NCI-H2171 (cell line): Measurements from ENCODE around the gene PLIN3.
A peak's percentile ranks its signal among the peaks of the same experiment; 100 is the strongest.
"Not testable (repeated sequence)": the region's sequence is repeated elsewhere in the genome, so short reads cannot be mapped to it uniquely, and the experiment has no call there.

Experiments
- DNase-seq: peaks from one replicate; lab custom pipeline; 2025; lab: John Stamatoyannopoulos, UW

Gene PLIN3

DNA sequence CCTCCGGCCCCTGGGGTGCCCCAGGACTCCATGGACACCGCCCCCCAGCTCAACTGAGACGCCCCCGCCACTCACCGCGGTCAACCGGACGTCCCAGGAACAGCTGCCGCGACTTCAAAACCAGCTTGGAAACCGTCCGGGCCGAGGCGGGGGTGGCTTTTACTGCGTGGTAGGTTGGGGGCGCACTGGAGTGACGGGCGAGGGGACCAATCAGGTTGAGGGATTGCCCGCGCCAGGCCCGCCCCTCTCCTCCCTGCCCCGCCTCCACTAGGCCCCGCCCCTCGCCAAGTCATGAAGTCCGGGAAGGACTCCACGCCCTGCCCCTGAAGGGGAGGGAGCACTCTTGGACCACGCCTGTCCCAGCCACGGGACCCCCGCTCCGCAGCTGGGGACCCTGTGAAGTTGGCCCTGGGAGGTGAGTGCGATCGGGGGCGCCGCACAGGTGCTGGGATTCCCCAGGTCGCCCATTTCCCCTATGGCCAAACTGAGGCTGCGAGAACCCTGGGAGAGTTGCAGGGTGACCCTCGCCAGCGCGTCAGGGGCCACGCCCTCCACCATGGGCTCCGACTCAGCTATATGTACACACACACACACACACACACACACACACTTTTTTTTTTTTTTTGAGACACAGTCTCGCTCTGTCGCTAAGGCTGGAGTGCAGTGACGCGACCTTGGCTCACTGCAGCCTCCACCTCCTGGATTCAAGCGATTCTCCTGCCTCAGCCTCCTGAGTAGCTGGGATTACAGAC, at the start of gene PLIN3:
TSS of gene PLIN3 (minus strand) at position 134 of the 752 bp plus-strand sequence. CDS start 6,273 bp downstream, outside the sequence.
- peak; percentile 62 for DNase-seq

DNA sequence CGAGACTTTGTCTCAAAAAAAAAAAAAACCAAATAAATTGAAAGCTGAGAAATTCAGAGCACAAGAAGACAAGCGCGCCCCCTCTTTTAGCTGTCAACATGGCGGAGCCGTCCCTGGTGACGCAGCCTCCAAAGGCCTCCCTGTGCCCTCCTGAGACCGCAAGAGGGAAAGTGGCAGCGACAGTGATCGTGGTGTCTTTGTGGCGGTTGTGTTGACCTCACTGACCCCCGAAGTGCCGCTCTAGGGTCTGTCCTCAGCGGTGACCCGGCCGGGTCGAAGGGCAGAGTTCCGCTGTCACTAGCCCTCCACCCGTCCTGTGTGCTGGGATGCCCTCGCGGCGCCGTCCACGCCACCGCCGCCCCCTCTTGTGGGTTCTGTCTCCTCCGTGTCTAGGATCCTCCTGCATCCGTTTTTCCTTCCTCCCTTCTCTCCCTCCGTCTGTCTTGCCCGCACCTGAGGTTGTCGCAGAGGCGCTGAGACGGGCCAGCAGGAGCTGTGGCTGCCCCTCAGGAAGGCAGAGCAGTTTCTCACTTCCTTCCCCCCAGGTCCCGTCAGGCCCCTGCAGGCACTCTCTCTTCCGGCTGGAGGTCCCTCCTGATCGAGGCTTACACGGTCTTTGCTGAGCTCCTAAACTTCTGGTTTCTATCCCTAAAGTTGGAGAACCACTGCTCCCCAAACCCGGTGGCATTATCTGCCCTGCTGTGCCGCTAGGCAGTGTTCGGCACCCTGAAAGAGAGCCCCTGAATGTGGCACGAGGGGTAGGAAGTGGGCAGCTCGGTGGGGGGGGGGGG, 49.0 kb upstream of the PLIN3 start:
- DNase-seq: no peak

- no peak for DNase-seq
Measured at GRCh38 chr19:4914736-4915501, 47.5 kb upstream of the PLIN3 start.

GRCh38 chr19:4913996-4914735, 46.7 kb upstream of the PLIN3 start:
- no peak for DNase-seq

DNA sequence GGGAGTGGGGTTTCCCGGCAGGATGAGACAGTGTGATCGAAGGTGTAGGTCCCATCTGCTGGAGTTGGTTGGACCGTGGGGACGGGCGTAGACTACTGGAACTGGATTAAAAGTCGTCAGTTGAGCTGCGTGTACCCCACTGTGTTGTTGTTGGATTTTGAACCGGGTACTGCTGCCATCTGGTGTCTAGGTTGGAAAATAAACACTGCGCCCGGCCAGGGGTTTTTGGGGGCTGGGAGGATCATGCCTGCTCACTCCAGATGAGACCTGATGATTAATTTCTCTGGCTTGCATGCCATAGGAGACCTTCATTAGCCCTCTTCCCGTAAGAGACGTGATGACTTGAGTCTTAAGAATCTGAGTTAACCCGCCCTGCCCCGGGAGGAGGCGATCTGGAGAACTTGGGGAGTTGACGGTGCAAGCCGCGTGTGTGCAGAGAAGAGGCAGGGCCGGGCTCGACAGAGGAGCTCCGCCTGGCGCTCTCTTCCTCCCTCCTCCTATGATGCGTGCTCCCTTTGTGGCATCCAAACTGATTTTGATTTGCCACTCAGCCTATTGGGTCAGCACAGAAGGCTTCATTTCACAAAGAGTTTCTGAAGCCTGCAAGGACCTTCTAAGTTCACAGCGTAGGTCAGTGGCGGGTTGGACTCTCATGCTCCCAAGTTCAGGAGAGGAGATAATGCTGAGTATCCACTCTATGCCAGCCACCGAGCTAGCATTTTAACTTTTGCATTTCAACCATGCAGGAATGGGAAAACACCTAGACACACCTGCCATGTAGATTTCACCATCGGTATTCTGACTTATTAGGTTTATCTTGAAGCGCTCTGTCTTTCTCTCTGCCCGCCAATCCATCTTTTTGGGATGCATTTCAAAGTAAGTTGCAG, 44.6 kb upstream of the PLIN3 start:
- no peak for DNase-seq

DNA sequence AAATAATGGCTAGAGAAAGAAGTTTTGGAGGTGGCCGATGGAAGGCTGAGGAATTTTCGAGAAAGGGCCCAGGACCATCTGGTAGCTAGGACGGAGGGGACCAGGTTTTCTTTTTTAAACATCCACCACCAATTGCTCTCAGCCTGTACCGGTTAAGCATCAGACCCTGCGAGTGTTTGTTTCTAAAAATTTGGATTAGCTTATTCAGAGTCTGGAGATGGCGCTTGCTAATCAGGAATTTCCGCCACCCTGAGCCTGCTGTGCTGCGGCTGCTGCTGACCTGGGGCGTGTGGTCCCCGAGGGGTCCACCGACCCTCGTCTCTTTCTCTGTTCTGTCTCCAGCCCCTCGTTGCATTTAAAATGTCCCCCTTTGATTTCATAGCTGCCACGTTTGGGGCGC, 43.8 kb upstream of the PLIN3 start:
- no peak for DNase-seq

- no peak for DNase-seq
Measured at GRCh38 chr19:4910594-4911281, 43.3 kb upstream of the PLIN3 start.

DNA sequence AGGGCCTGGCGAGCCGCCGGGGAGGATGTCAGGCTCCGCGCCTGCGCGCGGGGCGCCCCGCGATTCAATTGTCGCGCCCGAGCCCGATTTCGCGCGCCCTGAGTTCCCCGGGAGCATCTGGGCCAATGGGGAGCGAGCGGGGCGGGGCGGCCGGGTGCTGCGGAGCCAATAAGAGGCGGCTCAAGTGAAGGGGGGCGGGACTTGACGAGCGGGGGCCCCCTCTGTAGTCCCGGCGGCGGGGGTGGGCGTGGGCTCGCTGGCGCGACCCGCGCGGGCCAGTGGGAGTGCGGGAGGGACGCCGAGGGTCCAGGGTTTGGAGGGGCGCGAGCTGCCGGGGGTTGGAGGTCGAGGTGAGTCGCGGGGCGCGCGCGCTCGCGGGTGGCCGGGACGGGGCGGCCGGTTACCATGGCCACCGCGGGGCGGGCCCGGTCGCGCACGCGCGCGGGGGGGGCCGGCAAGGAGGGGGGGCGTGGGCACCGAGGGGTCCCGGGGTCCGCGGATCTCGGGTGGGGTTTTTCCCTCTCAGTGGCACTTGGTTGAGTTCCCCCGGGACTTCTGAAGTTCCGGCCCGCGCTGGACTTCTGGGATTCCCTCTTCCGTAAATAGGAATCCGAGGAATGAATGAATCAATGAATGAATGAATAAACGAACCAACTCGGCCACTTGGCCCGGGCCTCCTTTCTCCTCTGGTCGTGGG, 42.6 kb upstream of the PLIN3 start:
- DNase-seq: peak; percentile 95

DNA sequence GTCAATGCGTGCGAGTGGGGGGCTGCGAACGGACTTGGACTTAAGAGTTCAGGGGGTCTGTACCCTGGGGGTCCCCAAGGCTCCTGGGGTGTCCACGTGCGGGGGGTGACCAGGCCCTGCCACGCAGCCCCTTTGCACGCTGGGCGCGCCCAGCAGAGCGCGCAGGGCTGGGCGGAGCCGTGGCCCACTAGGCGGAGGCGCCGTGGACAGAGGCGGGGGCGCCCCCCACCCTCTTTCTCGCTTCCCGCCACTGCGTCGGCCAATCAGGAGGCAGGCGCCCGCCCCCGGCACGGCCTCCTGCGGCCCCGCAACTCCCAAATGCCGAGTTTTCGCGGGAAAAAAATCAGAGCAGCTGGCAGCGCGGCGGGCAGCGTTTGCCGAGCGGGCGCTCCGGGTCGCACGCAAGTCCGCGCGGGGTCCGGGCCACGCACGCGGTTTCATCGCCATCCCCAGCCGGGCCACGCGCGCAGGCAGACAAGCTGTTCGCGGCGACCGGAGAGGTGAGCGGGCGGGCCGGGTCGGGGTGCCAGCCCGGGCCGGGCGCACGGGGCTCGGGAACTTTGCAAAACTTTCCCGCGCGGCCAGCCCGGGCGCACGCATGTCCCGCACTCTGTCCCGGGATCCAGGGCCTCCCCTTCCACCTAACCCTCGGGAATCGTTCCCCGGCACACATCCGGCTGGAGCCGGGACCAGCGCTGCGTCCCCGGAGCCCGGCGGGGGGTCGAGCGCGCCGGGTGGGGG, 41.9 kb upstream of the PLIN3 start, which contains the start of gene UHRF1:
TSS of gene UHRF1 (plus strand) at position 346 of the 741 bp plus-strand sequence. CDS start 1,385 bp downstream, outside the sequence.
- peak; percentile 88 for DNase-seq

DNA sequence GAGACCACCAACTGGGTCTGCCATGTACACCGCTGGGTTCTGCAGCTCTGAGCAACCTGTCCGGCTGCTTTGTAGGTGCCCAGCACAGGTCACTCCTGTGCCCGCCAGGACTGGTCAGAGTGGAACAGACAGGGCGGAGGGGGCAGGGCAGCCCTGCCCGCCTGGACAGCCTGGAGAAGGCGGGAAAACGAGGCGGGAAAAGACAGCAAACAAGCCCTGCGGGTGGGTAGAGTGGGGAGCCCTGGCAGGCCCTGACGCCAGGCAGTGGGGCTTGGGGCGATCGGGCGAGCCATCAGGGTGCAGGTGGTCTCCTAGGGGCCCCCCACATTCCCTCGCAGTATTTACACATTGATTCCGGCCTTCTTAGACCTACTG, 41.3 kb upstream of the PLIN3 start:
- DNase-seq: no peak

DNA sequence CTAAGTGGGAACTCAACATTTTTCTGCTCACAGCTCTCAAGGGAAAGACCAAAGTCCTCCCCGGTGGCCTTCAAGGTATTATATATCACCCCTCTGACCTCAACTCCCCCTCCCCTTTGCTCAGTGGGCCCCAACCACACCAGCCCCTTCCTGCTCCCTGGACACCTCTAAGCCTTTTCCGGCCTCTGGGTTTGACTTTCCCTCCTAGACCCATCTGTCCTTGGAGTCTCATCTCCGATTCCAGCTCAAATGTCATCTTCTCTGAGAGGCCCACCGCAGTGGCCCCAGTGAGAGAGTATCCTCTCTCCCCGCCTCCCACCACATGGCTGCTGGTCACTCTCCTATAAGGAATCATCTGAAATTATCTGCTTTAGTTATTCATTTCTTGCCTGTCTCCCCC, 40.9 kb upstream of the PLIN3 start:
- no peak for DNase-seq

DNA sequence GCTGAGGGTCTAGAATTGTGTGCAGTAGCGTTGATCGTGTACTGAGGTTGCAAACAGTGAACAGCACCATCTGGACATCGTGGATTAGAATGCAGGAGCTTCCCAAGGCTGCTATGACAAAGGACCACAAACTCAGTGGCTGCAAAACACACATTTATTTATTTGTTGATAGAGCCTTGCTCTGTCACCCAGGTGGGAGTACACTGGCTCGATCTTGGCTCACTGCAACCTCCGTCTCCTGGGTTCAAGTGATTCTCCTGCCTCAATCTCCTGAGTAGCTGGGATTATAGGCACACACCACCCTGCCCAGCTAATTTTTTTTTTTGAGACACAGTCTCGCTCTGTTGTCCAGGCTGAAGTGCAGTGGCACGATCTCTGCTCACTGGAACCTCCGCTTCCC, 39.5 kb upstream of the PLIN3 start:
- no peak for DNase-seq

GRCh38 chr19:4904481-4904880, 37.0 kb upstream of the PLIN3 start:
- DNase-seq: no peak

- DNase-seq: no peak
Measured at GRCh38 chr19:4902796-4903195, 35.3 kb upstream of the PLIN3 start, which contains the start of gene ARRDC5. TSS of gene ARRDC5 (minus strand) at chr19:4902896. CDS start at chr19:4902825, 71 bp downstream.

DNA sequence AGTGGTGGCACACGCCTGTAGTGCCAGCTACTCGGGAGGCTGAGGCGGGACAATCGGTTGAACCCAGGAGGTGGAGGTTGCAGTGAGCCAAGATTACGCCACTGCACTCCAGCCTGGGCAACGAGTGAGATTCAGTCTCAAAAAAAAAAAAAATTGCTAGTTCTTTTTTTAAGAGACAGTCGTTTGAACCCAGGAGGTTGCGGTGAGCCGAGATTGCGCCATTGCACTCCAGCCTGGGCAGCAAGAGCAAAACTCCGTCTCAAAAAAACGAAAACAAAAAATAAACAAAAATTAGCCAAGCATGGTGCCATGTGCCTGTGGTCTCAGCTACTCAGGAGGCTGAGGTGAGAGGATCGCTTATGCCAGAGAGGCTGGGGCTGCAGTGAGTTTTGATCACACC, 33.4 kb upstream of the PLIN3 start:
- DNase-seq: not testable (repeated sequence)

DNA sequence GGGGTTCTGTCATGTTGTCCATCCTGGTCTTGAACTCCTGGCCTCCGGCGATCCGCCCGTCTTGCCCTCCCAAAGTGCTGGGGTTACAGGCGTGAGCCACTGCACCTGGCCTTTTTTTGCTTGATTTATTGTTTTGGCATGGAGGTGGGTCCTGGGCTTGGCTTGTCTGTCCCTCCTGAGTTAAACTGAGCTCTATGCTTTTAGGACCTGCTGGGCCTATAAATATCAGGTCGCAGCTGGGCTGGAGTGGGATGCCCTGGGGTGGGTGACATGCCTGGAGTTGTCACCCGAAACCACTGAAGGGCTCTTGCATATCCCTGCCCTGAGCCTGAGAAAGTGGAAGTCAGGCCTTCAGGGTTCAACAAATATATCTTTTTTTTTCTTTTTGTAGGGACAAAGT, 29.7 kb upstream of the PLIN3 start:
- DNase-seq: no peak

- DNase-seq: no peak
Measured at GRCh38 chr19:4896372-4896771, 28.9 kb upstream of the PLIN3 start.

DNA sequence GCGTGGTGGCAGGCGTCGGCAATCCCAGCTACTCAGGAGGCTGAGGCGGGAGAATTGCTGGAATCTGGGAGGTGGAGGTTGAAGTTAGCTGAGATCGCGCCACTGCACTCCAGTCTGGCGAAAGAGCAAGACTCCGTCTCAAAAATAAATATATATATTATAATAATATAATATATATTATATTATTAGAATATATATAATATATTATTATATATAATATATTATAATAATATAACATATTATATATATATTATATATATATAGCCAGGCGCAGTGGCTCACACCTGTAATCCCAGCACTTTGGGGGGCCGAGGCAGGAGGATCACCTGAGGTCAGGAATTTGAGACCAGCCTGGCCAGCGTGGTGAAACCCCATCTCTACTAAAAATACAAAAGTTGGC, 25.5 kb upstream of the PLIN3 start:
- DNase-seq: not testable (repeated sequence)

DNA sequence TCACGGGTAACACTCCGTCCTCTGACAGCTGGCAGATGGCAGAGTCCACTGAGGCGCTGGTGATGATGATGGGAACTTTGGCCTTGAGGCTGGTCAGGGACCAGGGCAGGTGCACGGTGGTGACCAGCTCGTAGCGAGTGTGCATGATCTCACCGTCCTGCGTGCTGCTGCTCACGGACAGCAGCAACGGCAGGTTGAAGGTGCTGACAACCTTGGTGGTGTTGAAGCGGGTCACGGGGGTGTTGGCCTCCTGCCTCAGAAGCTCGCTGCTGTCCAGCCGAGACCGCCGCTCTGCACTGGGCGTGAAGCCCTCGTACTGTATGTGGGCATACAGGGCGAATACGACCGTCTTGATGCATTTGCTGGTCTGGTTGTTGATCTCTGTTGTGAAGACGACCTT, 23.6 kb upstream of the PLIN3 start:
- DNase-seq: no peak
